GM20431 (cell line): ENCODE measurements around the gene ARMS2.

ENCODE experiments used
- in situ Hi-C: fragments of 300-500 bp; cut with MseI, MboI; formaldehyde crosslinking; loops from one replicate; pipeline ENCODE4 v1.15.0; 2020; ENCODE audit warnings: low sequenced_read_pairs; ENCODE audit not compliant: unreplicated experiment

Gene ARMS2

DNA sequence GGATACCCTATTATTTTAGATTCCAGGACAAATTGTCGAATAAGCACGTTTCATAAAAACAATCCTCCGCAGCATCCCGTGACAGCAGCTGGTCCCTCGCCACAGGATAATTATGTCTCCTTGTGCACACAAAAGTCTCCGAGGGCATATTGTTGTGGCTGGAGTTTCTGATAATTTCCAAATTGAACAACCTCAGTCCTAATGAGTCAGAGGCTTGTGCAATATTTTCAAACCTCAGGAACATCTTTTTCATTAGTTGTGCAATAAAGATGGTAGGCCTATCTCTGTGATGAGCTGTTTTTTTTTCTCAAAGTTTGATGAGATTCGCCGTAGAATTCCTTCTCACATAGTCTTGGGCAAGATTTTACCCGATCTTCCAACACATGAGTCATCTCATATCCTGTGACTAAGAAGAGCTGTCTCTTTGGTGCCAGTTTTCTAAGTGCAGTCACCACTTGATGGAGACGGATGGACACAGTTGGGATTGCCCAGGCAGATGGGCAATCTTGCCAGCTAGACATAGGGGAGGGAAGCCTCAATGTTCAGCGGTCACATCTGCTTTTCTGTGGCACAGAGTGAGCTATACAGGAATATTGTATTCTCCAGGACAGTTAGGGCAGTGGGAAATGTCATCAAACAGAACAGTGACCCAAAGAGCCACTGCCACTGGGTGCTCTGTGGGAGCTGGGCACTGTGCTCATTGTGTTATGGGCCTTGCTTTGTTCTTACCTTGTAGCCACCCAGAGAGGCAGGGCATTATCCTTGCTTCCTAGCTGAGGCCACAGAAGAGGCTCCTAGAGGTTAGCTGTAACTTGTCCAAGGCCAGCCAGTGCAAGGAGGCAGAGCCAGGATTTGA is 14.7 kb downstream of the ARMS2 start:
- in situ Hi-C loops = no loop called here

DNA sequence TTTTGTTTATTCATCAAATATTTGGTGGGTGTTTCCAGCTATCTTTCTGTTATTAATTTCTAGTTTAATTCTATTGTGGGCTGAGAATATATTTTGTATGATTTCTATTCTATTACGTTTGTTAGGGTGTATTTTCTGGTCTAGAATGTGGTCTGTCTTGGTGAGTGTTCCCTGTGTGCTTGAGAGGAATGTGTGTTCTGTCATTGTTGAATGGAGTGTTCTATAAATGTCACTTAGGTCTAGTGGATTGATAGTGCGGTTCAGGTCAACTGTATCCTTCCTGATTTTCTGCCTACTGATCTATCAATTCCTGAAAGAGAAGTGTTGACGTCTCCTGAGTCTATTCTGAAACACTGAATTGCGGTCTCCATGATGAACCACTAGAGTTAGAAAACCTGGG is 15.4 kb downstream of the ARMS2 start:
- in situ Hi-C loops = no loop called here

- in situ Hi-C loops = no loop called here
Observed at GRCh38 chr10:122471531-122472177, 17.2 kb downstream of the ARMS2 start.

- in situ Hi-C loops = no loop called here
Observed at GRCh38 chr10:122473116-122473515, 18.7 kb downstream of the ARMS2 start.

GRCh38 chr10:122474131-122474818 is 19.8 kb downstream of the ARMS2 start:
- in situ Hi-C loops = no loop called here

DNA sequence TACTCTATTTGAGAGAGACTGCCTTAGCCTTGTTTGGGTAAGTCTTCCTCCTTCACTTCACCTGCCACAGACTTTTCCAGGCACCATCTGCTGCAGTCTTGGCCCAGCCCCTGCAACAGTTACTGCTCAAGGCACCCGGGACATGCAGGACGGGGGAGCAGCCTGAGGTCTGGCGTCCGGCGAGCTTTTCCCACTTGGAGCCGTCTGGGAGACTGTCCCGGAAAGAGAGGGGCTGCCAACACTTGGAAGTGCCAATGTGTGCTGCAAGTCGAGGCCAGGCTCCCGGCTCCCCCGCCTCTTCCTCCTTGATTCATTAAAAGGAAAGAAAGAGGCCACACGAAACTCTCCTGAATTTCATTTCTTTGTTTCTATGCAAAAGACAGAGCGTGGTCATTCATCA is 20.6 kb downstream of the ARMS2 start:
- in situ Hi-C loops = no loop called here

DNA sequence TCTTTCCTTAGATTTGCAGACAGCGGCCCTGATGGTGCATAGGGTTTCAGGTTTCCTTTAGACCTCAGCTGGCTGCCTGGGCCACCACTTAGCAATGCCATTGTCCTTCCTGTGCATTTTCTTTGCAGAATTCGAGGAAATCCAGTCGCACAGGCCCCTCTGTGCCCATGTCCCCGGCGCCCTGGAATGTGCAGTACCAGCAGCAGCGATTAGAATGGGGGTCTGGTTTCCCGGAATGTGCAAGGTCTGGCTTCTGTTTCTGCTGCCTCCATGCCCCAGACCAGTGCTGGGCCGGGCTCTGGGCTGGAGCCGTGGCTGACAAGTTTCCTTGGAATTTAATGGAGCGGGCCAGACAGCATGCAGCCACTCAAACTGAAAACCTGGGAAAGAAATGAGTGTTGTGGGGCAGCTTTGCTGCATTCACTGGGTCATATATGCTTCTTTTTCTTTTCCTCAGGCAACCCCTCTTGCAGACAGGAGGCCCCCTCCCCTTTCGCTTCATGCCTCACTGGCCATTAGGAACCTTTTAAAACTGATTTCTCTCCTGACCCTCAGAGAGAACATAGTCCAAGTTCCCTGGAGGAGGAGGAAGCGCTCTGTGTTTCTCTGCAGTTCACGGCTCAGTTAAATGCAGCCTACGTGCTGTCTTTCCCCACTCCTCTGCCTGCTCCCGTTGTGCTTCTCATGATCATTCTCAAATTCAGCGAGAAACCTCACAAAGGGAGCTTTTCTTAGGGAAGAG is 21.3 kb downstream of the ARMS2 start:
- in situ Hi-C loops = no loop called here

DNA sequence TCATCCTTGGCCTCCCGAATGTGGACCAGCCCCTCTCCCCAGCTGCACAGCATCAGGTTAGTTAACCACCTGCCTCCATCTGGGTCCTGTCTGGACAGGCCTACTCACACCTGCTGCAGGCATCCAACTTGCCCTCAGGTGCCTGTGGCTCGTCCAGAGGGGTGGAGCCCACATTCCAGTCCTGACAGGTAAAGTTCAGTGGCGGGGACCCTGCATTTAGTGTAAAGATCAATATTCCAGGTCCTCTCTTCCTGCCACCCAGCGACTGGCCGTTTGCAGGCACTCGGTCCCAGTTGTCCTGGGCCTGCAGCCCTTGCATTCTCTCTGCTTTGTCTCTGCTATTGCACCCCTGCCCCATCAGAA is 21.9 kb downstream of the ARMS2 start:
- in situ Hi-C loops = no loop called here

DNA sequence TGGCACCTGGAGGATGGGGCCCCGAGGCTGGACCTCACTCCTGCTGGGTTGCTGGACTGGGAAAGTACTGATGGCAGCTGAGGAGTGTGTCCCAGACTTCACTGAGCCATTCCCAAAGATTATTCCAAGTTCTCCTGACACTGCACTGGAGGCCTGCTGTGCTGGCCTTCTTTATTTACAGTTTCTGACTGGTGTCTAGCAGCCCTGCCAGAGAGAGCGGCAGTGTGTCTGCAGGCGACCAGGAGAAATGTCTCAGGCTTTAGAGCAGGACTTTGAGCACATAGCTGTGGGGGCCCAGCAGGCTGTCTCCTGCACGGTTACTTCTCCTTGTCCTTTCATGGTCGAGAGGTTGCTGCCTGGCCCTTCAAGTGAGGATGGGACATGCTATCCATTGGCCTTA is 23.0 kb downstream of the ARMS2 start:
- in situ Hi-C loops = no loop called here

DNA sequence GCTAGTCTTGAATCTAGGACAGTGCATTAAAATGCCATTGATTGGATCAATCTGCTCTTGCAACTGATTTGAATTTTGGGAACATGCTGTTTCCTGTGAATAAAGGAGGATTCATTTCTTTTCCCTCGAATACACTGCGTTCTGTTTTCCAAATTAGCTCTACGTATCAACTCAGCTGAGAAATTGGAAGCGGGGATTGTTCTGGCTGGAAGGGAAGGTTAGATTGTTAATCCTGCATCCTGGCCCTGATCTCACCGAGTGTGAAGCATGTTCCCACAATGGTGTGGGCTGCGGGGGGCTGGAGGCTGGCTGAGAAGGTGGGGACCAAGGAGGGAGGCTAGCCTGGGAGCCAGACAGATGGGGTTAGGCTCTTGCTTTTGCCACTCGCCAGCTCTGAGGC is 24.5 kb downstream of the ARMS2 start:
- in situ Hi-C loops = no loop called here

GRCh38 chr10:122480146-122480833 is 25.8 kb downstream of the ARMS2 start:
- in situ Hi-C loops = no loop called here

- in situ Hi-C loops = no loop called here
Observed at GRCh38 chr10:122481296-122482056, 27.0 kb downstream of the ARMS2 start.

DNA sequence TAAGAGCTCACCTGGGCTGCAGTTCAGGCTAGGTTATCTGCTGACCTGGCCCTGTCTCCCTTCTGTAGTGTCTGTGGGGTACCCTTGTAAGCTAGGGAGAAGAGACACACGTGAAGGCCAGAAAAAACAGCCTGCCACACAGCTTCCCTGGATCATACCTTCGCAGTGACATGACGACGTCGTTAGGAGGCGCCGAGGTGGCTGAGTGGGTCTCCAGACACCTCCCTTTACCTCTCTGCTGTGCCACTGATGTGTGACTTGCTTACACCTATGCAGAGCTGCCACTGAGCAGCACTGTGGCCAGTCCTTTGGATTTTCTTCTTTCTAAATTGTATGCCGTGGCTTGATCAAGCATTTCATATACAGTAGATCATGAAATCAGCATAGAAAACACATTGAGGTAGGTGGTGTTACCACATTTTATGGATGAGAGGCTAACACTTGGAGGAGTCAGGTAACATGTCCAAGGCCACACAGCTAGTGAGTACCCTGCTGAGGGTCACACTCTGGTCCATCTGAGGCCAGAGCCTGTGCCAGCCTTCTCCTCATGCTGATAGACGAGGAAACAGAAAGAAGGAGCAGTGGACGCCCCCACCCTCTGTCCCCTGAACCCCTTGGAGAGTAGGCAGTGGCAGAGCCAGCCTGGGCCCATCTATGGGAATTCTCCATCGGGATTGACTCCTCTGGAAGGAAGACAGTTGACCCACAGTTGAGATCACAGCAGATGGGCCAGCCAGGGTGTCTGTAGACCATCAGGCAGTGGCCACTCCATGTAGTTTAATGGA is 30.0 kb downstream of the ARMS2 start:
- in situ Hi-C loops = no loop called here

DNA sequence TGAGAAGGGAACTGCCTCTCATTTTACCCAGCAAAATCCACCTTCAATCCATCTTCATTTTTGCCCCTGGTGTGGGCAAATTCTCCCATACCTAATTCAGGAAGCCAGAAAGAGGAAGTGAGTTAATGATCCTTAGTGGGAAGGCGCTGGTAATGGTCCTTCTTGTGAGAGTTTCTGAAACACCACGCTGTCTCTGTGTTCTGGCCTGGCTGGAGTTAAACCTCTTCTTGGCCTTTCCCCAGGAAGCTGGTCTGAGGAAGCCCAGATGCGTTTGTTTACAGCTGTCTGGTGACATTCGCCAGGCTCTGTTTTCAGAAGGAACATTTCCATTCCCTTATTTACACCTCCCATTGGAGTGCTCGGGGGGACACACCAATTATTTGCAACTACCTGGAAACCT is 31.2 kb downstream of the ARMS2 start:
- in situ Hi-C loops = no loop called here

GRCh38 chr10:122486406-122487080 is 32.1 kb downstream of the ARMS2 start:
- in situ Hi-C loops = no loop called here

GRCh38 chr10:122487174-122487765 is 32.8 kb downstream of the ARMS2 start:
- in situ Hi-C loops = no loop called here

- in situ Hi-C loops = no loop called here
Observed at GRCh38 chr10:122490268-122490667, 35.8 kb downstream of the ARMS2 start.
